ENCODE results near the gene PTTG2. TPM values are rescaled to one million over a fixed set of nuclear protein-coding genes. Genes with fewer than 3 reads are reported as not detected.

The PTTG2 gene
- total and polyA plus RNA-seq, 2 experiments from 2014 or later, result 1.1 TPM; not detected in 1

GRCh38 chr4:37982736-37983135 is 22.5 kb downstream of the PTTG2 start:
- H3K9me3 Mint-ChIP-seq, result no peaks in the 10 kb centered on the region
- ATAC-seq (peak; percentile 51), DNase-seq (ENCODE audit: low spot score) (no peak)
- H3K9me2 ChIP-seq (ENCODE audit: insufficient read depth), result no peaks in the 10 kb centered on the region
- H3K4me3 ChIP-seq, result no peak overlapping the region; the same call in 1 of the 2 replicates
- peak overlapping the region; percentile 7; the same call in 1 of the 2 replicates for H3K4me2 ChIP-seq
- peaks cover 56% of the 10 kb centered on the region for H3K4me1 ChIP-seq (ENCODE audit: insufficient read depth)
- peaks cover 7% of the 10 kb centered on the region for H4K20me1 ChIP-seq (replicated peaks; ENCODE audit: insufficient read depth)
- peak overlapping the region; percentile 32; the same call in 1 of the 2 replicates for H3K27ac Mint-ChIP-seq
- no peak overlapping the region for H2AFZ ChIP-seq
- TF ChIP-seq ZNF462 (CRISPR knock-in tag; IDR thresholded peaks at IDR 0.05) (no peak), CTCF (conservative IDR thresholded peaks at IDR 0.05; ENCODE audit: low read depth in 2 of 2) (peak in 1 of 2 experiments; percentile 12; a peak in 1 of 4 replicates), POLR2AphosphoS5 (IDR thresholded peaks at IDR 0.05; ENCODE audit: low read depth) (no peak), CREB1 (CRISPR knock-in tag; IDR thresholded peaks at IDR 0.05; ENCODE audit: low read depth) (no peak)
- H3F3A ChIP-seq (replicated peaks; ENCODE audit: low read depth), result peaks cover 4% of the 10 kb centered on the region
- peaks cover 6% of the 10 kb centered on the region for H3K27me3 Mint-ChIP-seq (ENCODE audit: insufficient read depth, low read depth, poor library complexity)
- peaks cover 59% of the 10 kb centered on the region for H3K4me1 Mint-ChIP-seq
- H3K4me3 Mint-ChIP-seq, result no peak overlapping the region
- no peaks in the 10 kb centered on the region for H3K27me3 ChIP-seq (ENCODE audit: insufficient read depth)
- H3K36me3 Mint-ChIP-seq (ENCODE audit: low read depth), result no peaks in the 10 kb centered on the region
- no peaks in the 10 kb centered on the region for H3K36me3 ChIP-seq (ENCODE audit: insufficient read depth)
- H3K27ac ChIP-seq (ENCODE audit: low read depth), result peak overlapping the region; percentile 8; the same call in 1 of the 2 replicates
- peaks cover 94% of the 10 kb centered on the region for H3K79me2 ChIP-seq (replicated peaks; ENCODE audit: insufficient read depth)
